ENCODE measurements around the gene CSNK1D.

Gene CSNK1D

DNA sequence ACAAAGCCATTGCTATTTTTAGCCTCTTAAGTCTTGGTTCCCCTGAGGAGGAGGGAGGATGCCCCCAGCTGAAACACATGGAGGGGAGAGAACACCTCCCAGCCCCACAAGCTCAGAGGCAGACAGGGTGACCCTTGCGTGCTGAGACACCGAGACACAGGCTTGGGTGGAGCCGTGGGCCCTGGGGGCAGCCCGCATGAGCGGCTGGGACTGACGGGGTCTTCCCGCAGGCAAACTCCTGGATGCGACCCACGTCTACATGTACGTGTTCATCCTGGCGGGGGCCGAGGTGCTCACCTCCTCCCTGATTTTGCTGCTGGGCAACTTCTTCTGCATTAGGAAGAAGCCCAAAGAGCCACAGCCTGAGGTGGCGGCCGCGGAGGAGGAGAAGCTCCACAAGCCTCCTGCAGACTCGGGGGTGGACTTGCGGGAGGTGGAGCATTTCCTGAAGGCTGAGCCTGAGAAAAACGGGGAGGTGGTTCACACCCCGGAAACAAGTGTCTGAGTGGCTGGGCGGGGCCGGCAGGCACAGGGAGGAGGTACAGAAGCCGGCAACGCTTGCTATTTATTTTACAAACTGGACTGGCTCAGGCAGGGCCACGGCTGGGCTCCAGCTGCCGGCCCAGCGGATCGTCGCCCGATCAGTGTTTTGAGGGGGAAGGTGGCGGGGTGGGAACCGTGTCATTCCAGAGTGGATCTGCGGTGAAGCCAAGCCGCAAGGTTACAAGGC lies 34.9 kb downstream of the CSNK1D start:
- DNase-seq = peak; percentile 73 to 80

DNA sequence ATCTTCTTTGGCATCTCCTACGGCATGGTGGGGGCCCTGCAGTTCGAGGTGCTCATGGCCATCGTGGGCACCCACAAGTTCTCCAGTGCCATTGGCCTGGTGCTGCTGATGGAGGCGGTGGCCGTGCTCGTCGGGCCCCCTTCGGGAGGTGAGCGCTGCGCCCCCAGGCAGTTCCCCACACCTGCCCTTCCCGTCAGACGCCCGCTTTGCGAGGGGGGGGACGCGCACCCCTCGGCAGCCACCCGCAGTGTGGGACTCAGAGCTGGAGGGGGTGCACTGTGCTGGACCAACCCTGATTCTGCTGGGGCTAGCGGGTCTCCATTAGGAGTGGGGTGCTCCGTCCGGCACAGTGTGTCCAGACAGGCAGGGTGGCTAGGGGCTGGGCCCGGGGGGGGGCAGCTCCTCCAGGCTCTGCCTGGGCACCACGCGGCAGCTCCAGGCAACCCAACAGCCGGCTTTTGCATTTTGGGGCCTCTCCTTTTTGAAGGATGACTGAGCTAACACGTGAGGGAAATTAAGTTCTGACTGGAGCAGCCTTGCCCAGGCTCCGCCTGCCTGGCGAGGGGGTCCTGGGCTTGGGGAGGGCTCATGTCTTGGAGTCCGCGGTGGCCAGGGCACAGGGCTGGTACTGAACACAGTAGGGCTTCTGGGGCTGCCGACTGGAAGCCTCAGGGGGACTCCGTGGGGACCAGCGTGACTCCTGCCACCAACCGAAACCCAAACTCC lies 35.6 kb downstream of the CSNK1D start:
- no peak for DNase-seq

DNA sequence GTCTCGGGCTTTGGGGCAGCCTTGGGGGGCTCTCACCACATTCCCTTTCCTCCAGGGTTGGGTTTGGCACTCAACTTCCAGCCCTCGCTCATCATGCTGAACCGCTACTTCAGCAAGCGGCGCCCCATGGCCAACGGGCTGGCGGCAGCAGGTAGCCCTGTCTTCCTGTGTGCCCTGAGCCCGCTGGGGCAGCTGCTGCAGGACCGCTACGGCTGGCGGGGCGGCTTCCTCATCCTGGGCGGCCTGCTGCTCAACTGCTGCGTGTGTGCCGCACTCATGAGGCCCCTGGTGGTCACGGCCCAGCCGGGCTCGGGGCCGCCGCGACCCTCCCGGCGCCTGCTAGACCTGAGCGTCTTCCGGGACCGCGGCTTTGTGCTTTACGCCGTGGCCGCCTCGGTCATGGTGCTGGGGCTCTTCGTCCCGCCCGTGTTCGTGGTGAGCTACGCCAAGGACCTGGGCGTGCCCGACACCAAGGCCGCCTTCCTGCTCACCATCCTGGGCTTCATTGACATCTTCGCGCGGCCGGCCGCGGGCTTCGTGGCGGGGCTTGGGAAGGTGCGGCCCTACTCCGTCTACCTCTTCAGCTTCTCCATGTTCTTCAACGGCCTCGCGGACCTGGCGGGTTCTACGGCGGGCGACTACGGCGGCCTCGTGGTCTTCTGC lies 36.3 kb downstream of the CSNK1D start:
- no peak for DNase-seq

DNA sequence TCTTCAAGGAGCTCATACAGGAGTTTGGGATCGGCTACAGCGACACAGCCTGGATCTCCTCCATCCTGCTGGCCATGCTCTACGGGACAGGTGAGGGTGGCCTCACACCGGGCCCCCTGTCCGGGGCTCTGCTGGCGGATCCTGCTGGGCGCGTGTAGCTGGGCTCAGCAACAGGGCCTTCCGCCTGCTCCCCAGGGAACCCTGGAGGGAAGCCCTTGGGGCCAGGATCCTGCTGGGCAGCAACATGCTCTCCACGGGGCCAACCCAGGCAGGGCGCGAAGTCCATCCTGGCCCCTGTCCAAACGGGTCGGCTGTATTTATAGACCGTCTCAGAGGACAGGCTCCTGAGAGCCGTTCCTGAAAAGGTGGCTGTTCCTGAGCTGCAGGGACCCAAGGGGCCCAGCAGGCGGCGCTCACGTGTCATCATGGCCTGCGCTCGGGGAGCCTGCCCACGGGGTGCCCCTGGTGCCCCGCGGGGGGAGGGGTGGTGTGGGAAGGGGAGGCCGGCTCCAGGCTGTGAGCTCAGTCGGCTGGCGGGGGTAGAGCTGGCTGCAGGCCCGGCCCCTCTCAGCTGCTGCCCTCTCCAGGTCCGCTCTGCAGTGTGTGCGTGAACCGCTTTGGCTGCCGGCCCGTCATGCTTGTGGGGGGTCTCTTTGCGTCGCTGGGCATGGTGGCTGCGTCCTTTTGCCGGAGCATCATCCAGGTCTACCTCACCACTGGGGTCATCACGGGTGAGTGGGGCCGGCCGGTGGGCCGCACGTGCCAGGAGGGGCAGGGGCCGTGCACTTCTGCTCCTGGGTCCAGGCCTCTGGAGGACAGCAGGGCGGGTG lies 37.1 kb downstream of the CSNK1D start:
- peak; percentile 79 for DNase-seq

DNA sequence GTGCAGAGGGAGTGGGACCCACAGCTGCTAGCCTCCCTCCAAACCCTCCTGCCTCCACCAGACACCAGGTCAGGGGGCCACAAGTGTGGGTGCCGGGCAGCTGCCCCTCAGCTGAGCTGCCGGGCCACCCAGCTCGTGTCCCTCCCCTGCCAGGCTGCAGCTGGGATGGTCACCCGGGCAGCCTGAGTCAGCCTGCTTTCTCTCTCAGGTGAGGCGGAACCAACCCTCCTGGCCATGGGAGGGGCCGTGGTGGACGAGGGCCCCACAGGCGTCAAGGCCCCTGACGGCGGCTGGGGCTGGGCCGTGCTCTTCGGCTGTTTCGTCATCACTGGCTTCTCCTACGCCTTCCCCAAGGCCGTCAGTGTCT lies 37.7 kb downstream of the CSNK1D start:
- no peak for DNase-seq

DNA sequence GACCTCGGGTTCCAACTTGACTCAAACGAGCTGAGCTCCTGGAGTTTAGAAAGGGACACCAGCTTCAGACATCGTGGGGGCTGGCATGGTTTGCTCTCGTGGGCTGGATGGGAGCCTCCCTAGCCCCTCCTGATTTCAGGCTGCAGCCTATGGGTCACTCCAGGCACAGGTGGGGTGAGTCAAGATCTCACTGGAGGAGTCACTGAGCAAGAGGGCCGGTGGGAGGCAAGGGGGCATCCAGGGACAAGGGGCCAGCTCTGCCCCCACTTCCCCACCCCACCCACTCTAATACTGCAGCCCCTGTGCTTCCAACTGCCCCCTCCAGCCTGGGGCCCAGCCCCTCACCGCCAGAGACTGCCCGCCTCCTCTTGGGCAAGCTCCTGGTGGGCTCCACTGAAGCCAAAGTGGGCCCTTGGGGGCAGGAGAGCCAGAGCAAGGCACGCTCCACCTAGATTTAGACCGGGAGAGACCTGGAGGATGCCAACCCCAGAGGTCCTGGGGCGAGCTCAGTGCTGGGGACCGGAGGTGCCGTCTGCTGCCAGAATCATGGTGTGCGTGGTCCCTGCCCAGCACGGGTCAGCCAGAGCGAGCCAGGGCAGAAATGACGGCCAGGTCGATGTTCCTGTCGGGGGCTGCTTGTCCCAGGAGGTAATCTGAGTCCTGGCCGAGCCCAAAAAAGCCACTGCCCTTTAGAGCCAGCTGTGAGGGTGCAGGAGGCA lies 38.3 kb downstream of the CSNK1D start:
- DNase-seq = no peak

DNA sequence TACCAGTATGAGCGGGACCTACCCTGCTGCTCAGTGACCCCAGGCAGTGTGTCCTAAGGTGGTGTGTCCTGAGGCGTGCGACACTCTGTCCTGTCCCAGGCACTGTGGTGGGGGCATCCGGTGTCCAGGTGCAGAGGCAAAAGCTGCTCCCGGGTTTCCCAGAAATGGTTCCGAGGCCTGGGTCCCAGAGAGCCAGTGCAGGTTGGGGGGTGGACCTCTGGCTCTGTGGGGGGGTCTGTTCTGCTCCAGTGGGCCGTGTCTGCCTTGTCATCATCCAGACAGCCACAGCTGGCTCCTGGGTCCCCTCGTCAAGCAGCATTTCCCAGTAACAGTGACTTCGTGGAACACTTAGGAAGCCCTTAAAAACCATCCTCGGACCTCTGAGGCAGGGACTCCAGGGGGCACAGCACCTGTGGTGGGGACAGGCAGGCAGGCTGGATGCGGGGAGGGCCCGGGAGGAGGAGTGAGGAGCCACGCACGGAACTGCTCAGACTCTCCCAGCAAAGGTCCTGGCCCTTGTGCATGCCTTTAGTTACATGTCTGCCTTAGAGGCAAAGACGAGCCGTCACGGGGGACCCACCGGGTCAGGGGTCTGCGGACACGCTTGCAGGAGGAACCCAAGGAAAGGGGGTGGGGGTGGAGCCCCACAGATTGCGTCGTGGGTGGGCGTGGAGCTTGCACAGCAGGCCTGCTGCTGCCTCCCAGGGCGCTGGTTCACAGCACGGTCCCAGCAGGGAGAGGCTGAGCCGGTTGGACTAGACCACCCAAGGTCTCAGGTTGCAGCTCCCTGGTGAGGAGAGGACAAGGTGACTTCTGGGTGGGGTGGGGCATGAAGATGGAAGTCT lies 39.1 kb downstream of the CSNK1D start:
- no peak for DNase-seq

DNA sequence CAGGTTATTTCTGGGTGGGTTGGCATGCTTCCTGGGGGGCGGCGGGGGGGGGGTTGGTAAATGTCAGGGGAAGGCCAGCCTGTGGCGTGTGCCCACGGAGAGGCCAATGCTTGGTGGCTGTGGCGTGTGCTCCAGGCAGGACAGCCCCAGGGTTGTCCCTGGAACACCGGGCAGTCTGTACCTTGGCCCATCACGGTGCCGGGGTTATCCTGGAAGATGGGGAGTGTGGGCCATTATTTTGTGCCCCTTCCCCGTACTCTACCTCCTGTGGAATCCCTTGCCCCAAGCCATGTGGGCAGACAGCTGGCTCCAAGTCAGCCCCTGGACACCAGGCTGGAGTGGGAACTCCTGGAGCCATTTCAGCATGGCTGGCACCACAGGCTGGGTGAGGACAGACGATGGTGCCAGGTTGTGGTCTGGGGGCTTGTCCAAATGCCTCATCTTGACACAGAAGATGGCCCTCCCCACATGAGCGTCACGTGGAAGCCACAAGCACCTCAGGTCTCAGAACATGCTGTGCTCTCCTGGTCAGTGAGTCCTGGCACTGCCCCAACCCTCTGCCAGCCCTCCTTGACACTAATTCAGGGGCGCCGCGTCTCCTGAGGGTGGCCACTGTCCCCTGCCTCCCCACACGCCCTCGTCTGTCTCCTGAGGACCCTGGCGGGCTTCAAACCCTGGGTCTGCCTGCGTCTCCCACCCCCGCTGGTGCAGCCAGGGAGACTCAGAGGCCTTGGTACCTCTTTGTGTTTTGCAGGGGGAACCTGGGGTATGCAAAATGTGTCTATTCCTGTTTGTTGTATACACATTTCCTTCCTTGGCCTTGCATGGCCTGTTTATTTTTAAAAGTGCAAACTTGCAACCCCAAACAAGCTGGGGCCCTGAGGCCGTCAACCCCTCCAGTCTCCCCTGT lies 40.4 kb downstream of the CSNK1D start:
- DNase-seq = no peak

DNA sequence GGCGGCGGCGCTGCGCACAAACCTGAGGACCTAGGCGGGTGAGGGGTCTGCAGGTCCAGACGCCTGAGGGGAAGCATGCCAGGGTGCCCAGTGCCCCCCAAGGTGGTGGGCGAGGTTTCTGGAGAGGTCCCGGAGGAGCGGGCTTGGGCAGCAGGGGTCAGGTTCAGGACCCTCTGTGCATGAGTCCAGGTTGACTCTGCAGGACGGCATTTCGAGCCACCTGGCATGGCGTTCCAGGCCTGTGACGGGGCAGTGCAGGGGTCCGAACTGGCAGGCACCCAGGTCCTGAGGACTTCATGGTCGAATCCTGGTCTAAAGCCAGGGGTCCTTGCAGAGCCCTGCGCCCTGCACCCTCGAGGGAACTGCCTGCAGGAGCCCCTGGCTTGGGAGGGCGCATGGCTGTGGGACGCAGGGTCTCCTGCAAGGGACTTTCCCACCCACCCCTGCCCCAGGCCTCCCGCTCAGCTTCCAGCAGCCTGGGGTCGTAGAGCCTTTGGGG lies 41.1 kb downstream of the CSNK1D start:
- no peak for DNase-seq

DNA sequence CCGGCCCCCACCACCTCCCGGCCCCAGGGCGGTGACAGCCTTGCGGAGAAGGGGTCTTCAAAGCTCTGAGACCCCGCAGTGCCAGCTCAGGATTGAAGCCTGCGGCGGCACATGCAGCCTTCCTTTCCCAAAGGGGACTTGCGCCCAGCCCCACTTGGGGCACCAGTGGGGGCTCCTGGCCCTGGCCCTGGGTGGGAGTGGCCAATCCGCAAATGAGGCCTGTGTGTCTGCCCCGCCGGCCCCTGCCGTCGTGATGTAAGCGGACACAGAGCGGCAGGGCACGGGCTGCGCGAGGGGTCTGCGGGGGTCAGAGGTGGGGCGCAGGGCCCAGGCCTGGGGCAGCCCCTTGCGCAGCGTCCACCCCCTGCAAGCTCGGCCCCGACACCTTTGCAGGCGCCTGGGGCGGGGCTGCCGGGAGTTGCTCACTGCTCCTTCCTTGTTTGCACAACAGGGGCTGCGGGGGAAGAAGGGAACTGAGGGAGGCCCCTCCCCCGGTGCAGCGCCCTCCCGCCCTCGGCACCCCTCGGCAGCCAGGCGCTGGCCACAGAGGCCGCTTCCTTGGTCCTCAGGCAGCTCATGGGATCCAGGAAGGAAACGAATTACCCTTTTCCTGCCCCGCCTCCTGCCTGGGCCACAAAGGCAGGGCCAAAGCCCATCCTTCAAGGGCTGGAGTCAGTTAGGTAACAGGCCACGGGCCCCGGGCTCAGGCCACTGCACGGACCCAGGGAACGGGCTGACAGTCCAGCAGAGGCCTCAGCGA lies 41.8 kb downstream of the CSNK1D start:
- DNase-seq = peak in 1 of 2 donors; percentile 34

DNA sequence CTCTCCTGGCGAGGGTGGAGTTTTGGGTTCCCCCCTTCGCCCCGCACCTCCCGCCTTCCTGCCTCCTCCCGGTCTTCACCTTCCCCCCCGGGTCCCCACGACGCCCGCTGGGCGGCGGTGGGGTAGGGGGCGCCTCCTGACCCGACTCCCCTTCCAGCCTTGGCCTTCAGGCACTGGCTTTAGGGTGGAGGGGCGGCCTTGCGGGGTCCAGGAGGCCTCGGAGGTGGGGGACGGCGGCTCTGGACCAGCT lies 42.3 kb downstream of the CSNK1D start:
- DNase-seq = no peak

DNA sequence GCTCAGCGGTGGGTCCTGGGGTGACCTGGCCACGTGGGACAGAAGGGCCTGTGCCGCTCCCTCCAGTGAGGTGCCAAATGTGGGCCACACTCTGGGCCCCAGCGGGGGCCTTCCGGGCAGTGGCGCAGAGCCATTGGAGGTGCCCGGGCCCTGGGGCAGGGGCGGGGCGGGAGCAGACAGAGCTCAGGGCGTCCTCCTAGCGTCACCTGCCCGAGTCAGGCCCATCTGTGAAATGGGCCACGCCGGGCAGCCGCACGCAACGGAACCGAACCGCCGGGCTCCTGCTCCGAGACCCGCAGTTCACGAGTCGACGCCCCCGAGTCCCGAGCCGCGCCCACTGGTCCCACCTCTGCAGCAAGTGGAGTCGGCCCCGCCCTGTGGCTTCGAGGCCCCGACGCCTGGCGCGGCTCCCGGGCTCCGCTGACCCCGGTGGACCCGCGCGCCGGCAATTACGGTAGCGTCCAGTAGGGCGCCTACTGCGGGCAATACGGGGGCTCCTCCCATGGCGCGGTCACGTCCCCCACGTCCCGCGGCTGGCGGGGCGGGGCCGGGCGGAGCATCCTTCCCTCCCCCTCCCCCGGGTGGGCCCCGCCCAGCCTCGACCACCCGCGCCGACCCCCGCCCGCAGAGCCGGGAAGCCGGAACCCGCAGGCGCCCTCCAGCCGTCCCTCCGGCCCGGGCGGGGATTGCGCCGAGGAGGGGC lies 42.7 kb downstream of the CSNK1D start:
- DNase-seq = peak; percentile 55 to 73

DNA sequence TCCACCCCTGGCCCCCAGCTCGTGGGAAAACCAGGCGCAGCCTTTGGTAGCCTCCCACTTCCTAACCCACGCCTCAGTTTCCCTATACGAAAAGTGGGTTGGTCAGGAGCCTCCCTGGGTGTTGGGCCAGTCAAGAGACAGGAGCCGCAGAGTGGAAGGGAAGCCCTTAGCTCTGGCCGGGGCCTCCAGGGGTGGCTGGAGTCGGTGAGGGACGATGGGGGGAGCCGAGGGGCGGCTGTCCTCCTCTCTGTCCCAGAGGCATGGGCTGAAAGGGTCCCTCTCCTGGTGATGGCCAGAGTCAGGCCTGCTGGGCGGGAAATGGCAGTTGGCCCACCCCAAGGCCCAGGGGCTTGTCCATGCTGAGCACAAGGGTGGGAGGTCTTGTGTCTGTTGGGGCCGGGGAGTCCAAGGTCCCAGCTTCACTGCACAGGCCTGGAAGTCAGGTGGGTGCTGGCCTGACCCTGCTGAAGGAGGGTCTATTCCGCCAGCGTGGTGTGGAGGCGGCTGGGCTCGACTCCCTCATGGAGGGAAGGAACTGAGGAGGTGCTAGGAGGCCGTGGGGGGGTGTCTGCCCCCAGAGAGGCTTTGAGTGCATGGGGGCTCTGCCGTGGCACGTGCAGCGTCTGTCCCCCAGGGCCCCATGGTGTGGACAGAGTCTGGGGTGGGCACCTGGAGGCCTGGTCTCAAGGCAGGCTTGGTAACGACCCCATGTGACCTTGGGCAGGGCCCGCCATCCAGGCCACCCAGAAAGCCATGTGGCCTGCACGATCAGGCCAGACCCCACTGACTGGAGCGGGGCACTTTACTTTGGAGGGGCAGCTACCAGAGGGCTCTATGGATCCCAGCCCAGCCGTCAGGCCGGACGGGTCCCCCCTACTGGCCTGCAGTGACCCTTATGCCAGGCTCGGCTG lies 43.5 kb downstream of the CSNK1D start:
- DNase-seq = no peak

DNA sequence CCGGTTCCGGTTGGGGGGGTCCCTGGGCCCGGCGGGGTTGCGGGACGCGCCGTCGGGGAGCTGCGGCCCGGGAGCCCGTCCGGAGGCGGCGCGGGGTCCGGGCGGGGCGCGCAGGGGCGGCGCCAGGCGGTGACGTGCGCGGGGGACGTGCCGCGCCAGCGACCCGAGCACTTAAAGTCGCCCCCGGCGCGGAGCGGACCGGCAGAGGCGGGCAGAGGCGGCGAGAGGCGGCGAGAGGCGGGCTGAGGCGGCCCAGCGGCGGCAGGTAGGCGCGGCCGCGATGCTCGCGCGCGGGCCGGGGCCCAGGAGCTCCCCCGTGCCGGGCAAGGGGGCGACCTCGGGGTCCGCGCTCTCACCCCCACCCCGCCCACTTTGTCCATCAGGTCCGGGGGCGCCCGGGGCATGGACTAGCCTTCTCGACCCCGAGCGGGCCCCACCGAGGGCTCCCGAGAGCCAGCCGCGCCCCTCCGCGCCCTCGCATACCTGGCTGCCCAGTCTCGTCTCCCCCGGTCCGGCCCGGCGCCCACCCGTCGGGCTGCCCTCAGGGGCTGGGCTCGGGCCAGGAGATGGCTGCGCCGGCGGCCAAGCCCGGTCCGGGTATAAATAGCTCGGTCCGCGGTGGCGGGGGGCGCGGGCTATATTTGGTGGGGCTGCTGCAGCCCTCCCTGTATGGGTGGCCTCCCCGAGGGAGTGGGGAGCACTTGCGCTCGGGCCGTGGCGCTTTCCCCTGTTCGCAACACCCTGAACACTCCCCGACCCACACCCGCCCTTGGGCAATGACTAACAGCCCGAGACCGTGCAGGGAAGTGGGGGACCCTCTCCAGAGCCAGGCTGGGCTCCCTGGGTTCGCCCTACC lies 44.4 kb downstream of the CSNK1D start, which contains the start of gene SLC16A3:
Gene SLC16A3 (plus strand): TSS at position 201 of the 856 bp plus-strand sequence. CDS start 6,967 bp downstream, outside the sequence.
- DNase-seq = peak; percentile 53 to 69

DNA sequence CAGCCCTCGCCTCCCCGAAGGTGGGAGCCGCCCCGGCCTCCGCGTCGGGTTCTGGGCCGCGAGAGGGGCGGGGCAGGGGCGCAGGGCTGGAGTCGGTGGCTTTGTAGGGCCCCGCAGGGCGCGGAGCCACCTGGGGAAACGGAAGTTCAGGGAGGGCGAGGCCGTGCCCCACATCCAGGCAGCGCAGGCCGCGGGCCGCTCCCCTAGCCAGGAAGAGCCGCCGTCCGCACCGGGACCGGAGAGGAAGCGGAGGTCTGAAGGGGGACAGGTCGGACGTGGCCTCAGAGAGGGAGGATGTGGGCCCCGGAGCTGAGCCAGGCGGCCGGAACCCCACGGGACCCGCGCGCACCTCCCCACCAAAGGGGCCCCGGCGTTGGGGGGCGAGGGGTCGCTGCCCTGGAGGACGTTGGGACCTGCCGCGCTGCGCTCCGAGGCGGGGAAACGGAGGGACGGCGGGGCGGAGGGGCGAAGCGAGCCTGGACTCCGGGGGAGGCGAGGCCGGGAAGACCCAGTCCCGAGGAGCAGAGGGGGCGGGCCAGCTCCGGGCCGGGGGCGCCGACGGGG lies 45.1 kb downstream of the CSNK1D start:
- peak; percentile 56 to 67 for DNase-seq

DNA sequence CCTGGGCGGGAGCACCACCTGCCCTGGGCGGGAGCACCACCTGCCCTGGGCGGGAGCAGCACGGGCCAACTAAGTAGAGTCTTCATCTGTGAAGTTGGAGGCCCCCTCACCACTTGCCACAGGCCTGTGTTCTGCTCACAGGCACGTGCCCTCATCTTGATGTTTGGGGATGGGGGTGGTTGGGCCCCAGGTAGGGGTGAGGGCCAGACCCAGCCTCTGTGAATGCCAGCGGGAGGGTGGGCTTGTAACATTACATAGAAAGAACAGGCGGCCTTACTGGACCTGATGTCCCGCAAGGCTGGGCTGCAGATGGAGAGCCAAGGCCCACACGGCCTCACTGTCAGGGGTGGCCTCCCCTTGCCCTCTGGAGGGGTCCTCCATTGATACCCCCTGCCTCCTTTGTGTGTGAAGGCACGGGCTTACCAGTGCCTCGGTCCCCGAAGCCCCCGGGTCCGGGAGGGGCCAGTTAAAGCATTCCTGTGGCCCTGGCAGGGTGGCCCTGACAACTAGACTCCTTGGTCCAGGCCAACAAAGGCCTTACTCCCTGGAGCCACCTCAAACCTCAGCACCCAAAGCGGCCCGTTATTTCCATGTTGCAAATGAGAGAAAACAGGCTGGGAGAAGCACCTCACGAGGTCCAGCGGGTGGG lies 45.7 kb downstream of the CSNK1D start:
- DNase-seq = no peak

Data from stimulated activated CD4-positive, alpha-beta T cell treated with anti-CD3 and anti-CD28 coated beads, Interleukin-2, amount 100 ng/mL, for 24 hours (primary cell).